GM23248 (cell line): Measurements from ENCODE around the gene ST8SIA1.

Experiments
- EZH2 ChIP-seq: fragments of 200-600 bp; sonication (generic); IDR thresholded peaks from 2 replicates; pipeline ENCODE4 v1.6.1; 2018; ENCODE audit warnings: antibody characterized with exemption, mild to moderate bottlenecking; ENCODE audit not compliant: insufficient read depth, poor library complexity, severe bottlenecking
- EZH2phosphoT487 ChIP-seq: fragments of 200-600 bp; sonication (generic); IDR thresholded peaks from 2 replicates; pipeline ENCODE4 v1.6.1; 2018; ENCODE audit warnings: antibody characterized with exemption, moderate library complexity, mild to moderate bottlenecking, low read depth; ENCODE audit not compliant: insufficient read depth

- TF ChIP-seq EZH2phosphoT487 (no peak), EZH2 (no peak)
Observed at GRCh38 chr12:22172501-22172900, 162.0 kb downstream of the ST8SIA1 start.
